Effector memory CD8-positive, alpha-beta T cell (primary cell): Measurements from ENCODE around the gene TTC28.
A peak's percentile ranks its signal among the peaks of the same experiment; 100 is the strongest.

Experiments
- ATAC-seq: fragments of 150-1000 bp; cut with Tn5 transposase; replicated peaks from 2 replicates; pipeline ENCODE4 v1.10.0; 2021; ENCODE audit warnings: mild to moderate bottlenecking, moderate library complexity
- DNase-seq, 3 experiments: peaks; one replicate each; pipeline ENCODE4 v3.0.0; 2021
- H3K27ac Mint-ChIP-seq, 2 donors: one replicate each; pipeline ENCODE4 v1.8.0; 2022; ENCODE audit warnings: mild to moderate bottlenecking in 2 of 2, mixed read lengths in 2 of 2, moderate library complexity in 2 of 2
- H3K27me3 Mint-ChIP-seq, 2 donors: one replicate each; pipeline ENCODE4 v1.8.0; 2022; ENCODE audit warnings: mixed read lengths in 2 of 2
- H3K36me3 Mint-ChIP-seq: one replicate; pipeline ENCODE4 v1.8.0; 2022; ENCODE audit warnings: mild to moderate bottlenecking, moderate library complexity, mixed read lengths; ENCODE audit not compliant: insufficient read depth
- H3K4me1 Mint-ChIP-seq, 2 donors: one replicate each; pipeline ENCODE4 v1.8.0; 2022; ENCODE audit warnings: low read depth in 2 of 2, mixed read lengths in 2 of 2
- H3K4me3 Mint-ChIP-seq, 2 donors: one replicate each; pipeline ENCODE4 v1.8.0; 2022; ENCODE audit warnings: mild to moderate bottlenecking in 2 of 2, mixed read lengths in 2 of 2, moderate library complexity in 2 of 2
- H3K9me3 Mint-ChIP-seq, 2 donors: one replicate each; pipeline ENCODE4 v1.8.0; 2022; ENCODE audit warnings: mixed read lengths in 2 of 2

Gene TTC28

GRCh38 chr22:28608546-28608945 is 71.1 kb downstream of the TTC28 start:
- H3K27me3 Mint-ChIP-seq: peaks cover 57 to 66% of the 10 kb centered on the region in 2 donors
- no peaks in the 10 kb centered on the region for H3K4me1 Mint-ChIP-seq
- no peak for ATAC-seq
- H3K9me3 Mint-ChIP-seq: no peaks in the 10 kb centered on the region
- H3K4me3 Mint-ChIP-seq: no peak overlapping the region
- no peak for DNase-seq
- H3K27ac Mint-ChIP-seq: no peak overlapping the region
- H3K36me3 Mint-ChIP-seq: no peaks in the 10 kb centered on the region

GRCh38 chr22:28607795-28608194 is 71.8 kb downstream of the TTC28 start:
- ATAC-seq: no peak
- H3K27me3 Mint-ChIP-seq: peaks cover 49 to 58% of the 10 kb centered on the region in 2 donors

GRCh38 chr22:28604966-28605761 is 74.5 kb downstream of the TTC28 start:
- Mint-ChIP-seq H3K4me1 (no peaks in the 10 kb centered on the region), H3K27me3 (peaks cover 32% of the 10 kb centered on the region in 2 donors)
- ATAC-seq: no peak

More at GRCh38 chr22:28607795-28608194, 71.8 kb downstream of the TTC28 start:
- Mint-ChIP-seq H3K27ac (no peak overlapping the region), H3K4me3 (no peak overlapping the region), H3K36me3 (no peaks in the 10 kb centered on the region), H3K9me3 (no peaks in the 10 kb centered on the region), H3K4me1 (no peaks in the 10 kb centered on the region)
- no peak for DNase-seq

GRCh38 chr22:28601915-28602314 is 77.7 kb downstream of the TTC28 start:
- H3K27ac Mint-ChIP-seq: no peak overlapping the region
- no peak overlapping the region for H3K4me3 Mint-ChIP-seq
- no peak for ATAC-seq

More at GRCh38 chr22:28604966-28605761, 74.5 kb downstream of the TTC28 start:
- Mint-ChIP-seq H3K27ac (no peak overlapping the region), H3K4me3 (no peak overlapping the region), H3K9me3 (no peaks in the 10 kb centered on the region), H3K36me3 (no peaks in the 10 kb centered on the region)
- DNase-seq: no peak

GRCh38 chr22:28600546-28601143 is 79.0 kb downstream of the TTC28 start:
- H3K4me3 Mint-ChIP-seq: no peak overlapping the region
- no peaks in the 10 kb centered on the region for H3K4me1 Mint-ChIP-seq
- peak; percentile 27 to 33 (median 28) for DNase-seq
- no peaks in the 10 kb centered on the region for H3K9me3 Mint-ChIP-seq
- H3K27me3 Mint-ChIP-seq: peaks cover 0 to 11% of the 10 kb centered on the region in 2 donors
- H3K27ac Mint-ChIP-seq: no peak overlapping the region
- H3K36me3 Mint-ChIP-seq: no peaks in the 10 kb centered on the region
- peak; percentile 44 for ATAC-seq

More at GRCh38 chr22:28601915-28602314, 77.7 kb downstream of the TTC28 start:
- Mint-ChIP-seq H3K4me1 (no peaks in the 10 kb centered on the region), H3K27me3 (peaks cover 4 to 7% of the 10 kb centered on the region in 2 donors), H3K9me3 (no peaks in the 10 kb centered on the region), H3K36me3 (no peaks in the 10 kb centered on the region)
- DNase-seq: no peak

- Mint-ChIP-seq H3K4me1 (no peaks in the 10 kb centered on the region), H3K27ac (no peak overlapping the region), H3K9me3 (no peaks in the 10 kb centered on the region), H3K27me3 (peaks cover 0 to 11% of the 10 kb centered on the region in 2 donors), H3K4me3 (no peak overlapping the region), H3K36me3 (no peaks in the 10 kb centered on the region)
- ATAC-seq (no peak), DNase-seq (no peak)
Observed at GRCh38 chr22:28599693-28600092, 79.9 kb downstream of the TTC28 start.

- no peak for ATAC-seq
- Mint-ChIP-seq H3K9me3 (no peaks in the 10 kb centered on the region), H3K36me3 (no peaks in the 10 kb centered on the region), H3K27ac (no peak overlapping the region), H3K27me3 (peaks cover 8 to 11% of the 10 kb centered on the region in 2 donors), H3K4me3 (no peak overlapping the region), H3K4me1 (no peaks in the 10 kb centered on the region)
- DNase-seq: no peak
Observed at GRCh38 chr22:28597665-28598064, 82.0 kb downstream of the TTC28 start.

- H3K4me1 Mint-ChIP-seq: no peaks in the 10 kb centered on the region
- H3K4me3 Mint-ChIP-seq: no peak overlapping the region
- no peak for DNase-seq
- H3K36me3 Mint-ChIP-seq: no peaks in the 10 kb centered on the region
- peaks cover 5 to 8% of the 10 kb centered on the region in 2 donors for H3K27me3 Mint-ChIP-seq
- H3K27ac Mint-ChIP-seq: no peak overlapping the region
- peak; percentile 63 for ATAC-seq
- no peaks in the 10 kb centered on the region for H3K9me3 Mint-ChIP-seq
Observed at GRCh38 chr22:28594797-28595462, 84.7 kb downstream of the TTC28 start.

GRCh38 chr22:28594076-28594796 is 85.4 kb downstream of the TTC28 start:
- DNase-seq: no peak
- H3K4me1 Mint-ChIP-seq: no peaks in the 10 kb centered on the region
- ATAC-seq: no peak
- no peak overlapping the region for H3K4me3 Mint-ChIP-seq
- H3K36me3 Mint-ChIP-seq: no peaks in the 10 kb centered on the region
- H3K9me3 Mint-ChIP-seq: no peaks in the 10 kb centered on the region
- H3K27ac Mint-ChIP-seq: no peak overlapping the region
- H3K27me3 Mint-ChIP-seq: peaks cover 7 to 12% of the 10 kb centered on the region in 2 donors

- no peak for ATAC-seq
- H3K9me3 Mint-ChIP-seq: no peaks in the 10 kb centered on the region
- no peaks in the 10 kb centered on the region for H3K4me1 Mint-ChIP-seq
- H3K36me3 Mint-ChIP-seq: no peaks in the 10 kb centered on the region
- H3K27me3 Mint-ChIP-seq: peaks cover 15 to 19% of the 10 kb centered on the region in 2 donors
- no peak overlapping the region for H3K27ac Mint-ChIP-seq
- H3K4me3 Mint-ChIP-seq: no peak overlapping the region
- DNase-seq: no peak
Observed at GRCh38 chr22:28593299-28593698, 86.3 kb downstream of the TTC28 start.

- Mint-ChIP-seq H3K4me3 (no peak overlapping the region), H3K27me3 (peaks cover 12 to 34% of the 10 kb centered on the region in 2 donors), H3K36me3 (no peaks in the 10 kb centered on the region), H3K4me1 (no peaks in the 10 kb centered on the region), H3K27ac (no peak overlapping the region), H3K9me3 (no peaks in the 10 kb centered on the region)
- ATAC-seq (no peak), DNase-seq (no peak)
Observed at GRCh38 chr22:28589102-28589750, 90.4 kb downstream of the TTC28 start.

- no peaks in the 10 kb centered on the region for H3K36me3 Mint-ChIP-seq
- no peak overlapping the region for H3K4me3 Mint-ChIP-seq
- no peaks in the 10 kb centered on the region for H3K9me3 Mint-ChIP-seq
- peaks cover 22 to 35% of the 10 kb centered on the region in 2 donors for H3K27me3 Mint-ChIP-seq
- ATAC-seq (no peak), DNase-seq (no peak)
- H3K4me1 Mint-ChIP-seq: no peaks in the 10 kb centered on the region
- H3K27ac Mint-ChIP-seq: no peak overlapping the region
Observed at GRCh38 chr22:28585324-28585723, 94.3 kb downstream of the TTC28 start.

- no peaks in the 10 kb centered on the region for H3K4me1 Mint-ChIP-seq
- peaks cover 21 to 34% of the 10 kb centered on the region in 2 donors for H3K27me3 Mint-ChIP-seq
- H3K27ac Mint-ChIP-seq: no peak overlapping the region
- H3K4me3 Mint-ChIP-seq: no peak overlapping the region
- ATAC-seq (no peak), DNase-seq (no peak)
- no peaks in the 10 kb centered on the region for H3K36me3 Mint-ChIP-seq
- no peaks in the 10 kb centered on the region for H3K9me3 Mint-ChIP-seq
Observed at GRCh38 chr22:28582806-28583205, 96.8 kb downstream of the TTC28 start.
